Activated gamma-delta T cell (primary cell): ENCODE measurements around the gene EPHB4.

Source experiments
- DNase-seq: peaks from one replicate; lab custom pipeline; 2025; lab: John Stamatoyannopoulos, UW

The EPHB4 gene

DNA sequence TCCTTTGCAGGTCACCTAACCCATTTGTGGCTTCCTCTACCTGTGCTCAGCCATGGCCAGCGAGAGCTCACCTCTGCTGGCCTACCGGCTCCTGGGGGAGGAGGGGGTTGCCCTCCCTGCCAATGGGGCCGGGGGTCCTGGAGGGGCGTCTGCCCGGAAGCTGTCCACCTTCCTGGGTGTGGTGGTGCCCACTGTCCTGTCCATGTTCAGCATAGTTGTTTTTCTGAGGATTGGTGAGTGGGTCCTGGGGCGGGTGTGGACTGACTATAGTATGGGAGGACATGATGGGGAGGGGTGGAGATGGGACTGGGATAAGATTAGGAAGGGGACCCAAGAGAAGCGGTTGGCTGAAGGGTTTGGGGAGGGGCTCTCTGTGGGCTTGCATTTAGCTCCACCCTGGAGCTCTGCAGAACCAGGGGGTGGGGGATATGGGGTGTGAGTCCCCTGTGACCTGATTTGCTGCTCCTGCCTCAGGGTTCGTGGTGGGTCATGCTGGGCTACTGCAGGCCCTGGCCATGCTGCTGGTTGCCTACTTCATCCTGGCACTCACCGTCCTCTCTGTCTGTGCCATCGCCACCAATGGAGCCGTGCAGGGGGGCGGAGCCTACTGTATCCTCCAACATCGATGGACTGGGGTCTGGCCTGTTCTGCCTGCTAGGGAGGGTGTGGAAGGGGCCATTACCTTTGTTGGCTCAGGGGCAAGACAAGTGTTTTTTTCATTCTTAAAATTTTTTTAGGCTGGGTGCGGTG lies 27.0 kb upstream of the EPHB4 start:
- no peak for DNase-seq

DNA sequence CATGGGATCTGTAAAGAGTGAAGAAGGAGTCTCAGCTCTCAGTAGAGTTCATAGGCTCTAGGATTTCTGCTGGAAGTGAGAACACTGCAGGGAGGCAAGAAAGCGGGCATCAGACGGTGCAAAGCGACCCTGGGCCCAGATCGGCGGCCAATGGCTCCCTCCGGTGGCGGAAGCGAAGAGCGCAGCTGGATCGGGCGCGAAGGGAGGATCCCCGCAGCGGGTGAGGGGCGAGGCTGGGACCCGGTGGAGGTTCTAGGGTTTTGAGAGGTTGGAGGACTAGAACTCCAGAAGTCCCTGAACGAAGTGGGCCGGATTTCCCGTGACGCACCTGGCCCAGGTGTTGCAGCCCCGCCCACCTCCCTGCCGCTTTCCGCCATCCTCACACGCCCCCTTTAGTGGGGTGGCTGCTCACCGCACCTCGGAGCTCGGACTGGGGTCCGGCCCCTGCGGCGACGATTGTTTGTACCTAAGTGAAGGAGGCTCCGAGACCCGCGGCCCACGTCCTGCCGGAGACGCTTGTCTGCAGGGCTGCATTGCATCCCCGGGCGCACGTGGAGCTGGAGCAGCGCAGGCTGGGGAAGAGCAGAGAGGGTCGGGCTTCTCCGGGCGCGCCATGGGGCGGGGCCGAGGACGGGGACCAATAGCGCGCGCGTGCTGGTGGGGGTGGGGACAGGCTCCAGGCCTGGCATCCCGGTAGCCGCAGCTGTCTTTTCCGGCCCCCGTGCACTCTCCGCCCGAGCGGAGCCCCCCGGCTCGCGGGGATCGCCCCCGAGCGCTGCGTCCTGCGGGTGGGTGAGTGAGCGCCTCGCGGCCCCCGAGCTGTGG lies 24.9 kb upstream of the EPHB4 start, which contains the start of gene SLC12A9:
Gene SLC12A9, plus strand, starts transcription at position 666 of the 825 bp plus-strand sequence. CDS start 1,485 bp downstream, outside the sequence.
- DNase-seq = peak; percentile 69

DNA sequence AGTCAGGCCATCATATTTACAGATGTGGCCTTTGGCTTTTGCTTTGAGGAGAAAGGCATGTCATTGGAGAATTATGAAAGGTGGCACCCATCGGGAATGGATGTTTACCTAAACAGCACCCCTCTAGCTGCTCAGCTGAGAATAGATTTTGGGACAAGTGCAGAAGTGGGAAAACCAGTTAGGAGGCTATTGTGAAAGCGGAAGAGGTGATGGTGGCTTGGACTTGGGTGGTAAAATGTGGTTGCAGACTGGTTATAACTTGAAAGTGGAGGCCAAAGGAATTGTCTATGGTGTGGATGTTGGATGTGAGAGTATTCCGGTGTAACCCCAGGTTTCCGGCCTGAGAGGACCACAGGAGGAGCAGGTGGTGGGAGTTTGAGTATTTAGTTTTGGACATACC lies 20.0 kb upstream of the EPHB4 start:
- DNase-seq = no peak

DNA sequence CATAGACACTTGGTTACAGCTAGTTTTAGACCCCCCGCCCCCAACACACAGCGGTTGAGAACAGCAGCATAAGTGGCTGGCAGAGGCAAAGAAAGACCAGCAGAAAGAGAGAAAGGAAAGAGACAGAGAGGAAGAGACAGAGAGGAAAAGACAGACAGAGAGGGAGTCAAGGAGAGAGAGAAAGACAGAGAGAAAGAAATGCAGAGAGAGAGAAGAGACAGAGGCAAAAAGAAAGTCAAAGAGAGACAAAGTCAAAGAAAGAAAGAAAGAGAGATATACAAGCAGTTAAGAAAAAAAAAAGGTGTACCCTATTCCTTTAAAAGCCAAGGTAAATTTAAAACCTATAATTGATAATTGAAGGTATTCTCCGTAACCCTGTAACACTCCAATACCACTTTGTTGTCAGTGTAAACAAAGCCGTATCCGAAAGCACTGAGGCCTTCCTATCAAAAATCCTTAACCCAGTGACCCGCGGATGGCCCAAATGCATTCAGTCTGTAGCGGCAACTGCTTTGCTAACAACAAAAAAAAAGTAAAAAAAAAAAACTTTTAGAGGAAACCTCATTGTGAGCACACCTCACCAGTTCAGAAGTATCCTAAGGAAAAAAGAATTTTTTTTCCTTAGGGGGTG lies 13.3 kb upstream of the EPHB4 start:
- no peak for DNase-seq

GRCh38 chr7:100839361-100839760 lies 12.0 kb upstream of the EPHB4 start:
- no peak for DNase-seq

- DNase-seq = peak; percentile 26
These were observed 9.9 kb upstream of the EPHB4 start for GRCh38 chr7:100837099-100837836.

GRCh38 chr7:100836812-100837098 lies 9.4 kb upstream of the EPHB4 start:
- no peak for DNase-seq

DNA sequence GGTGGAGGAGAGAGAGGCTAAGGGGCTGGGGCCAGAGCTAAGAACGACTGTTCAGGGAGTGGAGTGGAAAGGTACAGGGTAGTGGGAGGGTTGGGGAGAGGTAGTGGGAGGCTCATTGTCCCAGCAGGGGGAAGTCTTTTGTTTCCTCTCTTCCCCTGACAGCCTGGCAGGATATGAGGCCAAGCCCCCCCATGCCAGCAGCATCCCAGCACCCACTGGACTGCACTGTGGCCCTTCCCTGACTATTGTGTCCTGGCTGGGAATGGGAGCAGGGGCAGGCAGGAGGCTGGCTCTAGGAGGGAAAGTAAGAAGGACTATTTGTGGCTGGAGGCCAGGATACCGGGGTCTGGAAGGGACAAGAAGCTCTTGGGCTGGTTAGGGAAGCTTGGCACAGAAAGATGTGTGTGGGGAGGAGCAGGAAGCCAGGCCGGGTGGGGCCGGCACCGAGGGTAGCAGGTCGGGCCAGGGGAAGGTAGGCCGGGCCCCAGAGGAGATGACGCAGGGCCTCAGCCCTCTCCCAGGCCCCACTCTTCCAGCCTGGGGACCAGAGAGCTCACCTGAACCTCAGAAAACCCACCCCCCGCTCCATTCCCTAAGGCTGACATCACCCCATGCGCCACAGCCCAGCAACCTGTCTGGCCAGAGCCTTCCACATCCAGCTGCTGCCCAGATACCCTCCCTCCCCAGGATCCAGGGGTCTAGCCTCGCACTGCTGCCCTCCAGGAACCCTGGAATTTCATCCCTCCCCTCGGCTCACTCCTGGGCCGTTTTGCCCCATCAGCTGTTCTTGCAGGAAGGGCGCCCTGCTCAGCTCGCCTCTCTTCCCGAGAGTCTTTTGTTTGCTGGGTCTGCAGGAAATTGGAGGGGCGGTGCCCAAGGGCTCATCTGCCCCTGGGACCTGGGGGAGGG lies 8.8 kb upstream of the EPHB4 start:
- DNase-seq = no peak

DNA sequence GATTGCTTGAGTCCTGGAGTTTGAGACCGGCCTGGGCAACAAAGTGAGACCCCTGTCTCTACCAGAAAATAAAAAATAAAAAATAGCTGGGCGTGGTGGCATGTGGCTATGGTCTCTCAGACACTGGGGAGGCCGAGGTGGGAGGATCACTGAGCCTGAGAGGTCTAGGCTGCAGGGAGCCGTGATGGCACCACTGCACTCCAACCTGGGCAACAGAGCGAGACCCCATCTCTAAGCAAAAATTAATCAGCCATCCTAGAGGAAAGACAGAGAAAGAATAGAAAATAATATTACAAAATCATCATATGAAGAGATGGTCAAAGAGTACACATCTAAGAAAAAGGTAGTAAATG lies 4.9 kb upstream of the EPHB4 start:
- DNase-seq = no peak

GRCh38 chr7:100830396-100830795 lies 3.1 kb upstream of the EPHB4 start:
- DNase-seq = no peak

DNA sequence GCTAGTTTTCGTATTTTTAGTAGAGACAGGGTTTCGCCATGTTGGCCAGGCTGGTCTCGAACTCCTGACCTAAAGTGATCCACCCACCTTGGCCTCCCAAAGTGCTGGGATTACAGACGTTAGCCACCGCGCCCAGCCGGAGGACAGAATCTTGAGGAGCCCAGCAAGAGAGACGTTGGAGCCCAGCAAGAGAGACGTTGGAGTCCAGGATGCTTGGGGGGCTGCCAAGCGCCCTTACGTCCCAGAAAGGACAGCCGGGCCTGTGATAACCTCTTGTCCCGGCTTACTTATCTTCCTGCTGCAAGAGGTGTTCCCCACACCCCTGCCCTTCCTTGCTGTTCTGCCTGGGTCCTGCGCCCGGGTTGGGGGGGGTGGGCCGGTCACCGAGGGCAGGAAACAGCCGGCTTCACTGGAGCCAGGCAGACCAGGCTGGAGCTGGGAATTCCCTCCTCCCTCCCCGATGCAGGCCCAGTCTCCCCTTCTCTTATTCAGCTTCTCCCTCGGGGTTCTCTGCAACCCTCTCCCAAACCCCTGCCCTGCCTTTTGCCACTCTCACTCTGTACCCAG lies 1.9 kb upstream of the EPHB4 start:
- no peak for DNase-seq

- DNase-seq = no peak
These were observed 601 bp downstream of the EPHB4 start for GRCh38 chr7:100826514-100827329.

GRCh38 chr7:100825751-100826513 lies 1.4 kb downstream of the EPHB4 start:
- no peak for DNase-seq

DNA sequence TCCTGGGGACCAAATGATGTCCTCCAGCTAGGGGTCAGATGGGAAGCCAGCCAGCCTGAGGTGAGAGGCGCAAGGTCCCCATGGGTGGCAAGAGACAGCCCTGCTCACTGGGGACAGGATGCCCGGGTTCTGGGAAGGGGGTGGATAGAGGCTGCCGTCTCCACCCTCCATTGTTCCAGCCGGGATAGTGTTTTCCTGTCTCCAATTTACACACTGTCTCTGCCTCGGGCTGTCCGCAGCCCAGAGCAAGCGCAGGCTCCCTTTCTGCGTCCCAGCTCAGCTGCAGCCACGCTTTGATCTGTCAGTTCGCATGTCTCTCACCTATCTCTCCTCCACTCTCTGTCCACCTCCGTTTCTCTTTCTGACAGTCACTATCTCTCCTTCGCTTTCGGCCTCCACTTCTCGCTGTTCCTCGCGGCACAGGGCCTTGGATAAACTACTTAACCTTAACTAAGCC lies 2.1 kb downstream of the EPHB4 start:
- no peak for DNase-seq

DNA sequence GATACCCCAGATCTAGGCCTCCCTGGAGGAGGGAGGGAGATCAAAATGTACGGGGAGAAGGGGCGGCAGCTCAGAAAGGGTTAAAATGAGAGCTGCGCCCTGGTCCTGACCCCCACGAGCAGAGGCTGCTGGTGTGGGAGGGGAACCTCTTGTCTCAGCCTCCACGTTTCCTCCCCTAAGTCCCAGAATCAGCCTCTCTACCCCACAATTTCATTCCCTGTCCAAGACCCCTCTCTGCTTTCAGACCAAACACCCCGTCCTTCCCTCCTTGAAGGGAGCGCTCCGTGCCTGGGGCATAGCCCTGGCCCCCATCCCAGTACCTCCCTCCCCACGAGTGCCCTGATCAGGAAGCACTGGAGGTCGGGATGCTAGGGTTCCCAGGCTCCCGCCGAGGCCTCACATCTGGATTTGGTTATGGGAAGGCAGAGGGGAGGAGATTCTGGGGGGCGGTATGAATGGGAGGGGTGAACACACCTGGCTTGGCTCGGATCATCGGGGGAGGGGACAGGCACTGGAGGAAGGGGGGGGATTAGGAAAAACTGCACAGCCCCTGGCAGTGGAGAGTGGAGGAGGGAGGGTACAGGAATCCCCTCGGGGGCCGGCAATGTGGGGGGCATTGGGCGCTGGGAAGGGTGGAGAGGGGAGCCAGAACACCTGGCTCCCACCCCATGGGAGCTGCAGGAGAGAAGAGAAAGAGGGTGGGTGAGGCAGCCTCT lies 2.7 kb downstream of the EPHB4 start:
- DNase-seq = no peak

- DNase-seq = no peak
These were observed 3.8 kb downstream of the EPHB4 start for GRCh38 chr7:100823534-100823933.

DNA sequence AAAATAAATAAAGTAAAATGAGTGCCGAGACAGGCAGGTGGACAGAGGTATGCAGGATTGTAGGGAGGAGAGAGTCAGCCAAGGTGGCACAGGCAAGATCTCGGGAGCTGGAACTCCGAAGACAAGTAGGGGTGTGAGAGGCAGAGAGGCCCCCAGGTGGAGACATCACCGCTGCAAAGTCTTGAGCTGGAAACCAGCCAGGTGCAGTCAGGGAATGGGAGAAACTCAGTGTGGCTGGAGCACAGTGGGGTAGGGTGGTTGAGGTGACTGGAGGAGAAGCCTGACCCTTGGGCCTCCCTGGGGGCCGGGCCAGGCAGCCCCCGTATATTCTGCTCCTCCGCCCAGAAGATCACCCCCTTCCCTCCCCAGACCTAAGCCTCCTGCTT lies 4.2 kb downstream of the EPHB4 start:
- DNase-seq = no peak
